ENCODE measurements around the gene MAML3.

MAML3 gene

DNA sequence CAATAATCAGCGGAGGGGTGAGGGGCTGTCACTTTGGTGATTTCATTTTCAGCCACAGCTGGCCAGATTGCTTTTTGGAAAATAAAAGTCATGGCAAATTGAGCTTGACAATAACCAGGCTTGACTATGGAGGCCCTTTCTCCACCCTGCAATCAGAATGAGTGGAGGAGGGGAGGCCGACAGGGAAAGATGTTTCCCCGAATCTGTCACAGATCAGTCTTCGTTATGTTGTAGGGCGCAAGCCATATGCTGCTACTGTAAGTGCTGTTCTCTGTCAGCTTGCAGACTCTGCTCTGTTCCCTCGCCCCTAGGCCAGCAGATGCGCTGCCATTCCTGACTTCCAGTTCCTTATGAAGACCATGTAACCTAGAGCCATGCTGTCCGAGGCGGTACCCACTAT, 374.3 kb downstream of the MAML3 start:
- no peaks in the 10 kb centered on the region for H3K9me3 Mint-ChIP-seq
- no peak overlapping the region for H3K4me3 Mint-ChIP-seq
- H3K4me1 Mint-ChIP-seq (ENCODE audit: low read depth in 2 of 2): no peaks in the 10 kb centered on the region
- H3K27ac Mint-ChIP-seq: no peak overlapping the region
- H3K27me3 Mint-ChIP-seq: peaks cover 8 to 18% of the 10 kb centered on the region in 2 donors
- ATAC-seq (replicated peaks) (no peak), DNase-seq (no peak)
- H3K36me3 Mint-ChIP-seq (ENCODE audit: insufficient read depth): no peaks in the 10 kb centered on the region

DNA sequence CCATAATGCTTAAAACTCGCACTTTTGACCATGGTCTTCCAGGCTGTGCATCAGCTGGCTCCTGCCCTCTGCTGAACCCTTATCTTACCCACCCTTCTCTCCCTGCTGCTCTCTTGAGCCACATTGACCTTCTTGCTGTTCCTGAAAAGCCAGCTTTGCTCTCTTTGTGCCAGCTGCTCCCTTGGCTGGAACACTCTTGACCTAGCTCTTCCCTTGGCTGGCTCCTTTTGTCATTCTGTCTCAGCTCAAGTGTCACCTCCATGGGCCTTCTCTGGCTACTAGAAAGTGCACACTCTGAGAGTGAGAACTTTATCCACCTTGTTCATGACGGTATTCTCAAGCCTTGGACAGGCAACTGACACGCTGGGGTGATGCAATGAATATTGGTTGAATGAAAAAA, 376.2 kb downstream of the MAML3 start:
- DNase-seq (no peak), ATAC-seq (replicated peaks) (no peak)
- no peaks in the 10 kb centered on the region for H3K9me3 Mint-ChIP-seq
- H3K4me3 Mint-ChIP-seq: no peak overlapping the region
- H3K36me3 Mint-ChIP-seq (ENCODE audit: insufficient read depth): no peaks in the 10 kb centered on the region
- H3K4me1 Mint-ChIP-seq (ENCODE audit: low read depth in 2 of 2): no peaks in the 10 kb centered on the region
- H3K27ac Mint-ChIP-seq: no peak overlapping the region
- H3K27me3 Mint-ChIP-seq: peaks cover 8 to 18% of the 10 kb centered on the region in 2 donors

DNA sequence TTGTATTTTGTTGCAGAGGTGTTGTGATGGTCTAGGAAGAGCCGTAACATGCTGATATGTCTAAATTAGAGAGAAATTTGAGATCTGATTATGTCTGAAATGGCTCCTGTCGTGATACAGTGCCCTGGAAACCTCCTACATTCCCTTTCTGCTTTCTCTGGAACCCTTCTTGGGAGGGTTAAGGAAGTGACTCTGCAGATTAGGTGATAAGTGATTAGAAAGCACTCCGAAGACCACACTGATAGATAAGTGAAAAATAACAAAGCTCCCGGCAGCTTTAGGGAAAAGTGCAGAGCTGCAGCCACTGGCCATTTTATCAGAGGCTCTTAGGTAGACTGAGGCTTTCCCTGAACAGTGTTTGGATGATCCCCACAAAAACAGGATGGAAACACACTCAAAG, 377.7 kb downstream of the MAML3 start:
- ATAC-seq (replicated peaks): no peak
- Mint-ChIP-seq H3K27me3 (peaks cover 8 to 18% of the 10 kb centered on the region in 2 donors), H3K36me3 (ENCODE audit: insufficient read depth) (no peaks in the 10 kb centered on the region), H3K27ac (no peak overlapping the region), H3K4me1 (ENCODE audit: low read depth in 2 of 2) (no peaks in the 10 kb centered on the region), H3K9me3 (no peaks in the 10 kb centered on the region), H3K4me3 (no peak overlapping the region)
- no peak for DNase-seq

DNA sequence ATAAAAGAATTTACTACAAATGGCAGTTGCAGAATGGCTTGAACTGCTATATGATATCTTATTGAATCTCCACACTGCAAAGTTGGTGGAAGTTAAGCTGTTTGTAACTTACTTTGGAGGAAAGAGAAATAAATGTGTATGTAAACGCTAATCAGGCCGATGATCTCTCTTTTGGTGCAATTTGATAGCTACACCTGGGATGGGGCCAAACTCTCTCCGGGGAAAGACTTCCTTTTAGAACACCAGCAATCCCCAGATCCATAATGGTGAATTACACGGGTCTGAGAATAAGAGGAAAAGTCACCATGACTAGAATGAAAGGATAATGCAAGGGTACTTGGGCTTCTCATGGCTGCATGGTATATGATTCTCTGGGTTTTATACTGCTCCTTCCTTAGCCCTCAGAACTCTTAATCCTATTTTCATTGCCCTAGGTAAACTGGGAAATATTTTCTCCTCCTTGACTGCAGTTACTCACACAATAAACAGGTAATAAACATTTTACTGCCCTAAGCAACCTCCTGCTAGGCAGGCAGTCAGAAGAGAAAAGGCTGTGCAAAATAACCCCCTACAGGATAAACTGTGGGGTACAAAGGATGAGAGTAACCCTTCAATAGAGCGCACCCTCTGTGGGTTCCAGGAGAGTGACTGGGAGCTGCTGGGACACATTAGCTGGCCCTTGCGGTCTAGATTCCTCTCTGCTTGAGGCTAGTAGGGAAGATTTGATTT, 379.1 kb downstream of the MAML3 start:
- H3K27ac Mint-ChIP-seq: no peak overlapping the region
- no peak overlapping the region for H3K4me3 Mint-ChIP-seq
- no peak for DNase-seq
- H3K36me3 Mint-ChIP-seq (ENCODE audit: insufficient read depth): no peaks in the 10 kb centered on the region
- no peaks in the 10 kb centered on the region for H3K9me3 Mint-ChIP-seq
- no peaks in the 10 kb centered on the region for H3K4me1 Mint-ChIP-seq (ENCODE audit: low read depth in 2 of 2)
- no peak for ATAC-seq (replicated peaks)
- peaks cover 8 to 18% of the 10 kb centered on the region in 2 donors for H3K27me3 Mint-ChIP-seq

DNA sequence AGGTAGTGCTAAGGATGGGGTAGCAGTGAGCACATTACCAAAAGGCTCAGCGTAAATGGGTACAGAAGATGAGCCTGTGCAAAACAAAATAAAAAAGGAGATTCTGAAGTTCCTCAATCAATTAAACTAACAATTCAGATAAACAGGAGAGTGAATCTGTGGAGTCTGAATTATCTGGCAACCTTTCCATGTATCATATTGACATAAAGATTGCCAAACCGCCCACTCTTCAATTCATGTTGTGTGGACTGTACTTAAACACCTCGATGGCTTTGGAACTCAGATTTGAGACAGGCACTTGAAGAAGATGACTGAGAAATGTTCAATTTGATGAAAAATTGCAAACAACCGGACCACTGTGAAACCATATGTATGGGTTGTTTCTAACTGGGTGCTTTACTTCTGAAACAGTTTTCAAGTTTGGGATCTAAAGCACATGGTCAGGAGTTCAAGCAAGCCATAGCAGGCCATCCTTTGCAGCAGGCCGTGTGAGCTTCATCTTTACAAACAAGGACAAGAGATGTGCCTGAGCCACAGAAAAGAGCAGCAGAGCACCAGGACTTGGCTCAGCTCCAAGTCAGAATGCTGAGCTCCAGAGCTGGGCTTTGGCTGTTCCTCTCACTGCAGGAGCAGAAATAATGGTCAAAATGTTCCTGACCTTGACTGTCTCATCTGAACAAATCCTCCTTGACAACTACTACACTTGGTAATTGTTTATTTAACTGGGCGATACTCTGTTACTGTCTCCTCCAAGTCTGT, 380.2 kb downstream of the MAML3 start:
- Mint-ChIP-seq H3K4me3 (no peak overlapping the region), H3K4me1 (ENCODE audit: low read depth in 2 of 2) (no peaks in the 10 kb centered on the region), H3K36me3 (ENCODE audit: insufficient read depth) (no peaks in the 10 kb centered on the region), H3K9me3 (no peaks in the 10 kb centered on the region), H3K27me3 (peaks cover 8 to 18% of the 10 kb centered on the region in 2 donors), H3K27ac (no peak overlapping the region)
- ATAC-seq (replicated peaks) (no peak), DNase-seq (no peak)

DNA sequence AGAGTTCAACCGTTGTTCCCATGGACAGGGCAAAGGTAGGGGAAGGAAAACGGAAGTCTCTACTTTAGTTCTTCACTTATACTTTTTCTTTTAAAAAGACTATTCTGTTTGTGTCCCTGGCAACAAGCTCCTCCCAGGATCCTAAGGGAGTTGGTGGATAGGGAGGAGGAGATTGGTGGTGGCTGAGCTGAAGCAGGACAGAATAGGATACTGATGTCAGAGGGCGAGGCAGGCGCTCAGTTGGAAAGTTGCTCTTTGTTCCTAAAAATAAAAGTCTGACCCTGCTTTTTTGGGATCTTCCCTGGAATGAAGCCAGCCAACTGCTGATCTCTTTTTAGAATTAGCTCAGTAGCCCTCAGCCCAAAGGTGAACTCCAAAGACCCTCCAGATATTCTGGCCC, 383.6 kb downstream of the MAML3 start:
- no peaks in the 10 kb centered on the region for H3K4me1 Mint-ChIP-seq (ENCODE audit: low read depth in 2 of 2)
- no peak overlapping the region for H3K4me3 Mint-ChIP-seq
- no peak for DNase-seq
- peaks cover 2% of the 10 kb centered on the region for H3K36me3 Mint-ChIP-seq (ENCODE audit: insufficient read depth)
- no peak overlapping the region for H3K27ac Mint-ChIP-seq
- H3K9me3 Mint-ChIP-seq: no peaks in the 10 kb centered on the region
- no peak for ATAC-seq (replicated peaks)
- H3K27me3 Mint-ChIP-seq: no peaks in the 10 kb centered on the region

- Mint-ChIP-seq H3K4me3 (no peak overlapping the region), H3K27ac (no peak overlapping the region), H3K36me3 (ENCODE audit: insufficient read depth) (peaks cover 2% of the 10 kb centered on the region), H3K9me3 (no peaks in the 10 kb centered on the region), H3K4me1 (ENCODE audit: low read depth in 2 of 2) (no peaks in the 10 kb centered on the region), H3K27me3 (peaks cover 0 to 4% of the 10 kb centered on the region in 2 donors)
- DNase-seq: no peak
- no peak for ATAC-seq (replicated peaks)
These were observed 384.6 kb downstream of the MAML3 start for GRCh38 chr4:139769364-139769763.

DNA sequence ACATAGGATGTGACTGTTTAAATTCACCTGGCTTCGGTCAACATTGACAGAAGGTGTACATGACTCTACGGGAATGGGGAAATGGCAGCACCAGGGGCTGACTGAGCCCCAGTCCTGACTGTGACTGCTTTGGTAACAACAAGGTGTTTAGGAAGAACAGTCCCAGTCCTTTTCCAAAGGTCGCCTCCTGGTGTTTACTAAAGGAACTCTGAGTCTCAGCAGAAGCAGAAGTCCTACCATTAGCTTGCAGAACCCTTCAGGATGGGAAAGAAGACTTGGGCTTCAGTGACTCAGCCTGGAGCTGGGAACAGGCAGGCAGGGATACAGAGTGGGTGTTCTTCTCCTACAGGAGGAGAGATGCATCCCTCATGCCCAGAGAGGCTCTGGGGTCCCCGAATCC, 385.1 kb downstream of the MAML3 start:
- ATAC-seq (replicated peaks): no peak
- H3K4me3 Mint-ChIP-seq: no peak overlapping the region
- H3K27ac Mint-ChIP-seq: no peak overlapping the region

GRCh38 chr4:139768366-139768765, 385.6 kb downstream of the MAML3 start:
- H3K9me3 Mint-ChIP-seq: no peaks in the 10 kb centered on the region

More for the DNA sequence above, 385.1 kb downstream of the MAML3 start:
- no peaks in the 10 kb centered on the region for H3K4me1 Mint-ChIP-seq (ENCODE audit: low read depth in 2 of 2)
- peaks cover 2% of the 10 kb centered on the region for H3K36me3 Mint-ChIP-seq (ENCODE audit: insufficient read depth)
- no peaks in the 10 kb centered on the region for H3K9me3 Mint-ChIP-seq
- no peak for DNase-seq
- H3K27me3 Mint-ChIP-seq: peaks cover 0 to 8% of the 10 kb centered on the region in 2 donors

DNA sequence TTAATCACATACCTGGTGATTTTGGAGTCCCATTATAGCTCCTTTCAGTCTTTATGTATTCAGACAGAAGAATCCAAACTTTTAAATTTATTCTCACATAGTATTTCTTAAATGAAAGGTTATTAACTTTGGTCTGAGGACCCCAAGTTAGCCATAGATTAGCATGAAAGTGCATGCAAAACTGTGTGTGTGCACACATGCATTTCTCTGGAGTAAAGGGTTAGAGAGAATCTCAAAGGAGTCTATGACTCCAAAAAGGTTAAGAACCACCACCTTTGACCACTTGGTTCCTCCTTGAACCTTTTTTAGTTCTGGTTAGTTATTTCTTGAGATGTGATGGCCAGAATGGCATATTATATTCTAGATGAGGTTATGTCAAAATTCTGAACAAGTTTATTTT, 386.4 kb downstream of the MAML3 start:
- peaks cover 0 to 8% of the 10 kb centered on the region in 2 donors for H3K27me3 Mint-ChIP-seq
- H3K4me3 Mint-ChIP-seq: no peak overlapping the region
- H3K9me3 Mint-ChIP-seq: no peaks in the 10 kb centered on the region
- H3K27ac Mint-ChIP-seq: no peak overlapping the region
- no peaks in the 10 kb centered on the region for H3K4me1 Mint-ChIP-seq (ENCODE audit: low read depth in 2 of 2)
- peaks cover 2% of the 10 kb centered on the region for H3K36me3 Mint-ChIP-seq (ENCODE audit: insufficient read depth)
- ATAC-seq (replicated peaks) (no peak), DNase-seq (no peak)

More at GRCh38 chr4:139768366-139768765, 385.6 kb downstream of the MAML3 start:
- H3K27me3 Mint-ChIP-seq: peaks cover 0 to 8% of the 10 kb centered on the region in 2 donors
- no peak overlapping the region for H3K4me3 Mint-ChIP-seq
- H3K36me3 Mint-ChIP-seq (ENCODE audit: insufficient read depth): peaks cover 2% of the 10 kb centered on the region
- no peak overlapping the region for H3K27ac Mint-ChIP-seq
- no peak for DNase-seq
- no peaks in the 10 kb centered on the region for H3K4me1 Mint-ChIP-seq (ENCODE audit: low read depth in 2 of 2)
- ATAC-seq (replicated peaks): no peak

DNA sequence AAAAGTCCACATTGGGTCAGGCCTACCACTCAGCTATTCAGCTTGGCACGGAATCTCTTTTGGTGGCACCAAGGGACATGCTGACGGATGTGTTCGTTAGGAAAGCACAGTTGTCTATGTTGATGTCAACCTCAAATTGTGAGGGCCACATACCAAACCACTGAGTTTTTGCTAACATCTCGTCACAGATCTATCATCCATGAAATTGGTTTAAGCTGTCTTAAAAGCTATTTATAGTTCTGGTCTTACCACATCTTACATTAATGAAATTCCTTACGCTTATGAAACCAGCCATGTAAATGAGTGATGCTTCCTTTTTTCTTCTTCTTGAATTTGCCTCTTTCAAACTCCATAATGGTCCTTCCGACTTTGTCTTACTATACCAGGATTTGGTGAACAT, 386.8 kb downstream of the MAML3 start:
- no peak for ATAC-seq (replicated peaks)
- H3K4me1 Mint-ChIP-seq (ENCODE audit: low read depth in 2 of 2): no peaks in the 10 kb centered on the region
- no peaks in the 10 kb centered on the region for H3K9me3 Mint-ChIP-seq
- H3K4me3 Mint-ChIP-seq: no peak overlapping the region
- no peak overlapping the region for H3K27ac Mint-ChIP-seq
- peaks cover 2% of the 10 kb centered on the region for H3K36me3 Mint-ChIP-seq (ENCODE audit: insufficient read depth)
- peaks cover 0 to 8% of the 10 kb centered on the region in 2 donors for H3K27me3 Mint-ChIP-seq
- no peak for DNase-seq

GRCh38 chr4:139764686-139765310, 389.2 kb downstream of the MAML3 start:
- no peak overlapping the region for H3K27ac Mint-ChIP-seq
- H3K9me3 Mint-ChIP-seq: no peaks in the 10 kb centered on the region
- H3K4me1 Mint-ChIP-seq (ENCODE audit: low read depth in 2 of 2): no peaks in the 10 kb centered on the region
- peaks cover 2% of the 10 kb centered on the region for H3K36me3 Mint-ChIP-seq (ENCODE audit: insufficient read depth)
- DNase-seq: no peak
- no peak for ATAC-seq (replicated peaks)
- no peak overlapping the region for H3K4me3 Mint-ChIP-seq
- H3K27me3 Mint-ChIP-seq: peaks cover 0 to 15% of the 10 kb centered on the region in 2 donors

DNA sequence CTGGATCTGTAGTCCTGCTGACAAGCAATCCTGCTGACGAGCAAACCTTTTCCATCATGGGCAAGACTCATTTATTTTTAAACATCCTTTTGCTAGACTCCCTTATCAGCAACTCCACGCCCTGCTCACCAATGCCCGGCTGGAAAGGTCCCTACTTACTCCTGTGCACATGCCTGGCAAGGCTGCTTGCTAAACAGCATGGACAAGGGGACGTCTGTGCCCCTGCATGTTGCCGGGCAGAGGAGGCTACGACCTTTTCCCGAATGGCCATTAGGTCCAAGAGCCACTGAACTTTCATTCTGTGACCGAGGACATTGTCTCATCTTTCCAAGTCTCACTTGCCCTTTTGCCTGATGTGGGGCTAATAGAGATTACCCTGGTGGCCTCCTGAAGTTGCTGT, 389.8 kb downstream of the MAML3 start:
- no peaks in the 10 kb centered on the region for H3K4me1 Mint-ChIP-seq (ENCODE audit: low read depth in 2 of 2)
- H3K27ac Mint-ChIP-seq: no peak overlapping the region
- H3K9me3 Mint-ChIP-seq: no peaks in the 10 kb centered on the region
- no peak overlapping the region for H3K4me3 Mint-ChIP-seq
- ATAC-seq (replicated peaks) (no peak), DNase-seq (no peak)
- H3K36me3 Mint-ChIP-seq (ENCODE audit: insufficient read depth): peaks cover 2% of the 10 kb centered on the region
- peaks cover 3 to 21% of the 10 kb centered on the region in 2 donors for H3K27me3 Mint-ChIP-seq

DNA sequence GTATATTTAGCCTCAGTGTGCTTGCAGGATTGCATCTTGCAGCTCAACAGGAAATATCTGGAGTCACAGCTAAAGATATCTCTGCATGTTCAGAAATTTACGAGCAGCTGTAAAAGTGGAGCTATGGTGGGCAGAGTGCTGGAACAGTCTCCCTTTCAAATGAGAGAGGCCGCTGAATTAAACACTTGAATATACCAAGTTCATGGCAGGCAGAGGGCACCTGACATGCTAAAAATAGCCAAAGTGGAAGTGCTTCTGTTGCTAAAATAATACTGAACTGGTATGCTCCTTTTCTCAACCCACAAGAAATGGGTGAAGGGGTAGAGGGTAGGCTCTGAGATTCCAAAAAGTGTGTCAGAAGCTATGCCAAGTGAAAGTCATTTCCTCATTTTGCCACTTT, 390.3 kb downstream of the MAML3 start:
- H3K27ac Mint-ChIP-seq: no peak overlapping the region
- DNase-seq: no peak
- no peak for ATAC-seq (replicated peaks)
- H3K36me3 Mint-ChIP-seq (ENCODE audit: insufficient read depth): peaks cover 2% of the 10 kb centered on the region
- no peaks in the 10 kb centered on the region for H3K4me1 Mint-ChIP-seq (ENCODE audit: low read depth in 2 of 2)
- H3K27me3 Mint-ChIP-seq: peaks cover 8 to 26% of the 10 kb centered on the region in 2 donors
- H3K9me3 Mint-ChIP-seq: peaks cover 0 to 3% of the 10 kb centered on the region in 2 donors
- H3K4me3 Mint-ChIP-seq: no peak overlapping the region
